Smooth muscle cell (in vitro differentiated cells): ENCODE results near the gene EPAS1. TPM values are rescaled to one million over a fixed set of nuclear protein-coding genes. Genes with fewer than 3 reads are reported as not detected.

Experiments used
- DNase-seq: peaks from one replicate; lab custom pipeline; 2025; ENCODE audit not compliant: unreplicated experiment; lab: John Stamatoyannopoulos, UW
- H2AFZ ChIP-seq: fragments of 200-600 bp; sonication (generic); 2 replicates; pipeline ENCODE4 v1.6.0; 2016; ENCODE audit warnings: antibody characterized with exemption, low read depth, mild to moderate bottlenecking
- H3F3A ChIP-seq: fragments of 200-600 bp; sonication (generic); 2 replicates; pipeline ENCODE4 v1.6.0; 2017; ENCODE audit warnings: antibody characterized with exemption, low read depth
- H3K27ac ChIP-seq: fragments of 200-600 bp; sonication (generic); 2 replicates; pipeline ENCODE4 v1.5.1; 2016; ENCODE audit warnings: low read depth, mild to moderate bottlenecking
- H3K27me3 ChIP-seq: fragments of 200-600 bp; sonication (generic); 2 replicates; pipeline ENCODE4 v1.6.1; 2016; ENCODE audit warnings: low read depth, mild to moderate bottlenecking
- H3K36me3 ChIP-seq: fragments of 200-600 bp; sonication (generic); 2 replicates; pipeline ENCODE4 v1.5.1; 2016; ENCODE audit warnings: low read depth
- H3K4me1 ChIP-seq: fragments of 200-600 bp; sonication (generic); 2 replicates; pipeline ENCODE4 v1.5.1; 2016; ENCODE audit warnings: low read depth
- H3K4me2 ChIP-seq: fragments of 200-600 bp; sonication (generic); 2 replicates; pipeline ENCODE4 v1.6.0; 2016; ENCODE audit warnings: mild to moderate bottlenecking
- H3K4me3 ChIP-seq: fragments of 200-600 bp; sonication (generic); 2 replicates; pipeline ENCODE4 v1.5.1; 2016; ENCODE audit warnings: mild to moderate bottlenecking
- H3K79me2 ChIP-seq: fragments of 200-600 bp; sonication (generic); 2 replicates; pipeline ENCODE4 v1.6.0; 2016; ENCODE audit warnings: low read depth, mild to moderate bottlenecking
- H3K9ac ChIP-seq: fragments of 200-600 bp; sonication (generic); 2 replicates; pipeline ENCODE4 v1.6.0; 2016; ENCODE audit warnings: low read depth
- H3K9me3 ChIP-seq: fragments of 200-600 bp; sonication (generic); replicated peaks from 2 replicates; pipeline ENCODE4 v1.5.1; 2016; ENCODE audit warnings: low read depth
- H4K20me1 ChIP-seq: fragments of 200-600 bp; sonication (generic); 2 replicates; pipeline ENCODE4 v1.6.0; 2016; ENCODE audit warnings: low read depth
- WGBS: methylation state at CpG from one replicate; pipeline ENCODE4 v1.1.7; 2016; ENCODE audit warnings: low lambda C conversion rate; 5-methylcytosine and 5-hydroxymethylcytosine counted together
- polyA plus RNA-seq: library from polyadenylated mRNA; unstranded; fragments of >200 nt; fragmentation: Nextera tagmentation; extraction: Ambion mirVana; gene quantifications from 2 replicates; pipeline ENCODE4 v1.2.1, GENCODE V29; 2016
- total RNA-seq: library from RNA; depleted of rRNA; stranded (reverse); fragments of >200 nt; gene quantifications from 2 replicates; pipeline ENCODE4 v1.2.3, GENCODE V29; 2014
- TF ChIP-seq, protein P1 (sequence below): fragments of 200-600 bp; sonication (generic); IDR thresholded peaks from 2 replicates; pipeline ENCODE4 v1.5.1; 2017; ENCODE audit warnings: borderline replicate concordance, mild to moderate bottlenecking, antibody characterized with exemption; ENCODE audit not compliant: insufficient read depth, poor library complexity, severe bottlenecking

EPAS1 gene
- total and polyA plus RNA-seq, 2 experiments from 2014 or later = 31.7 to 91.6 TPM

DNA sequence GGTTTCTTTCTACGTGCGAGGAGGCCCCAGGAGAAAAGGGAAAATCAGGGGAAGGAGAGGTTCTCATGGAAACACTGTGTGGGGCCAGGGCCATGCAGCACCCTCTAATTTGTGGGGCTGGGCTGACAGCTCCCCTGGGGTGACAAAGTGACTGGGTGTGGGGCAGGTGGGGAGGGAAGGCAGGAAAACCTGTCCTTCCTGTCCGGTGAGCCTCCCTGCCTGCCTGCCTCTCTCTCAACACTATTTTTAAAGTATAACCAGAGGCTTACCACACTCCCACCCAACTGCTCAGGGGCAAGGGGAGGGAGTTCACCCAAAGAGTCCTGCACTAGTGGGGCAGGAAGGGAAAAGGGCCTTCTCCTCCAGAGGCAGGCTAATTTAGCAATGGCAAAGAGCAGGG is 10.5 kb upstream of the EPAS1 start:
- Histone ChIP-seq H3F3A (no peaks in the 10 kb centered on the region), H2AFZ (no peak overlapping the region), H3K4me2 (no peak overlapping the region), H3K79me2 (no peaks in the 10 kb centered on the region), H3K4me3 (no peak overlapping the region), H3K9ac (no peak overlapping the region), H3K9me3 (no peaks in the 10 kb centered on the region), H3K4me1 (no peaks in the 10 kb centered on the region), H3K27ac (no peak overlapping the region), H4K20me1 (no peaks in the 10 kb centered on the region), H3K36me3 (no peaks in the 10 kb centered on the region), H3K27me3 (no peaks in the 10 kb centered on the region)
- TF ChIP-seq, protein P1, sequence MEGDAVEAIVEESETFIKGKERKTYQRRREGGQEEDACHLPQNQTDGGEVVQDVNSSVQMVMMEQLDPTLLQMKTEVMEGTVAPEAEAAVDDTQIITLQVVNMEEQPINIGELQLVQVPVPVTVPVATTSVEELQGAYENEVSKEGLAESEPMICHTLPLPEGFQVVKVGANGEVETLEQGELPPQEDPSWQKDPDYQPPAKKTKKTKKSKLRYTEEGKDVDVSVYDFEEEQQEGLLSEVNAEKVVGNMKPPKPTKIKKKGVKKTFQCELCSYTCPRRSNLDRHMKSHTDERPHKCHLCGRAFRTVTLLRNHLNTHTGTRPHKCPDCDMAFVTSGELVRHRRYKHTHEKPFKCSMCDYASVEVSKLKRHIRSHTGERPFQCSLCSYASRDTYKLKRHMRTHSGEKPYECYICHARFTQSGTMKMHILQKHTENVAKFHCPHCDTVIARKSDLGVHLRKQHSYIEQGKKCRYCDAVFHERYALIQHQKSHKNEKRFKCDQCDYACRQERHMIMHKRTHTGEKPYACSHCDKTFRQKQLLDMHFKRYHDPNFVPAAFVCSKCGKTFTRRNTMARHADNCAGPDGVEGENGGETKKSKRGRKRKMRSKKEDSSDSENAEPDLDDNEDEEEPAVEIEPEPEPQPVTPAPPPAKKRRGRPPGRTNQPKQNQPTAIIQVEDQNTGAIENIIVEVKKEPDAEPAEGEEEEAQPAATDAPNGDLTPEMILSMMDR = no peak
- 77% methylated on average over 3 of the region's 3 CpGs for WGBS
- DNase-seq = no peak

DNA sequence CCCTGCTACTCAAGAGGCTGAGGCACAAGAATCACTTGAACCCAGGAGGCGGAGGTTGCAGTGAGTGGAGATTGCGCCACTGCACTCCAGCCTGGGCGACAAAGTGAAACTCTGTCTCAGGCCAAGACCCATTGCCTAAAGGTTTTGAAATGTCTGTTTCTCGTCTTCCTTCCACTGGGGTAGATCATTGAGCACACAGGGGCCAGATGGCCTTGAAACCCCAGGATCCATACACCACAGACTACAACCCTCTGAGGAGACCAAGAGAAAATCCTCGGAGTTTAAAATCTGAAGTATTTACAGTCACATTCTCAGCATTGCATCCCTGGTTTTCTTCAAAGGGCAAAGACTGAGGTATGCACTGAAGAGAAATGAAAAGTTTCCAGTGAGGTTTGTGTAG is 7.1 kb upstream of the EPAS1 start:
- 34% methylated on average over 5 of the region's 5 CpGs for WGBS
- Histone ChIP-seq H3K9me3 (no peaks in the 10 kb centered on the region), H3K4me2 (no peak overlapping the region), H3K9ac (no peak overlapping the region), H3K27me3 (no peaks in the 10 kb centered on the region), H3K4me3 (no peak overlapping the region), H3K79me2 (no peaks in the 10 kb centered on the region), H3K4me1 (no peaks in the 10 kb centered on the region), H3K36me3 (no peaks in the 10 kb centered on the region), H2AFZ (no peak overlapping the region), H4K20me1 (no peaks in the 10 kb centered on the region), H3K27ac (no peak overlapping the region), H3F3A (no peaks in the 10 kb centered on the region)
- no peak for DNase-seq
- TF ChIP-seq, protein P1 = no peak

DNA sequence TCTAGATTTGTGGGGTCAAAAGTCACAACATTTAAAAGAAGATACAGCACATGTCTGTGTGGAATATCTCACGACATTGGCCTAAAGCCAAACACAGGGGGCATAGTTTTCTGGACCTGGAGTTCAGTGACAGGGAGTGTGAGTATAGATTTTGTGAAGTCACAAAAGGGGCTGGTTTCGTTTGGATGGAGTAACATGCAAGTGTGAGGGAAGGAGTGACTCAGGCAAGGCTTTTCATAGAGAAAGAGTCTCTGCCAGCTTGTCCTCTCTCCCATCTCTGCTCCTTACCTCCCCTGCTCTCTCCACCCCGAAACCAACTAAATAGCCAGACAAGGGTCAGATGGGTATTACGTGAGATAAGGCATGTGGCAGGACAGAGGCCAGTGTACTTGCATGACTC is 3.7 kb upstream of the EPAS1 start:
- Histone ChIP-seq H3K4me2 (no peak overlapping the region), H3K9me3 (no peaks in the 10 kb centered on the region), H3F3A (no peaks in the 10 kb centered on the region), H2AFZ (no peak overlapping the region), H3K36me3 (no peaks in the 10 kb centered on the region), H3K27me3 (no peaks in the 10 kb centered on the region), H3K27ac (no peak overlapping the region), H4K20me1 (peaks cover 11% of the 10 kb centered on the region), H3K9ac (no peak overlapping the region), H3K4me3 (no peak overlapping the region), H3K4me1 (peaks cover 4% of the 10 kb centered on the region), H3K79me2 (peaks cover 10% of the 10 kb centered on the region)
- TF ChIP-seq, protein P1 = no peak
- 75% methylated on average over 4 of the region's 4 CpGs for WGBS
- no peak for DNase-seq

DNA sequence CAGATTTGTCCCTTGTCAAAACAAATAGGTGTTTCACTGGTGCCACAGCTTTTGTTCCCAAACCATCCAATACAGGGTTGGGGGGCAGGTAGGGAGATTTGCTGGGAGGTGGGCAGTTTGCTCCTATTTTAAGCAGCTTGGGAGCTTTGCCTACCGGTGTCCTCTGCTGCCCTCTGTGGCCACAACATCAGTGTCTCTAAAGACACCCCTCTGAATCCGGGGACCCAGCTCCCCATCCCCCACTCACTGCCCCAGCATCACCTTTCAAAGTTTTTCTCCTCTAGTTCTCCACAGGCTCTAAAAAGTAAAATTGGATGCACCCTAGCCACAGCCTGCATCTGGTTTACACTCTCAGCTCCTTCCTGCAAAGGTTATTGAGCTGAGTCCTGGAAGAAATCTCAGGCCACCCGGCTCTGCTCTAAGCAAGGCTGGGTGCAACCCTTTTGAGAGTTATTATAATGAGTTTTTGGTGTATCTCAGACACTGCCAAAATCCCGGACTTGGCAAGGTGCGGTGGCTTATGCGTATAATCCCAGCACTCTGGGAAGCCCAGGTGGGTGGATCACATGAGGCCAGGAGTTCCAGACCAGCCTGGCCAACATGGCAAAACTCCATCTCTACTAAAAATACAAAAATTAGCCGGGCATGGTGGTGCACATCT is 2.9 kb upstream of the EPAS1 start:
- DNase-seq = no peak
- Histone ChIP-seq H3K4me3 (no peak overlapping the region), H2AFZ (no peak overlapping the region), H3K79me2 (peaks cover 18% of the 10 kb centered on the region), H4K20me1 (peaks cover 20% of the 10 kb centered on the region), H3F3A (no peaks in the 10 kb centered on the region), H3K27me3 (no peaks in the 10 kb centered on the region), H3K9ac (no peak overlapping the region), H3K4me1 (peaks cover 4% of the 10 kb centered on the region), H3K36me3 (no peaks in the 10 kb centered on the region), H3K4me2 (no peak overlapping the region), H3K9me3 (no peaks in the 10 kb centered on the region), H3K27ac (no peak overlapping the region)
- TF ChIP-seq, protein P1 = peak; percentile 34
- 64% methylated on average over 7 of the region's 7 CpGs for WGBS
